Hepatocyte (in vitro differentiated cells): ENCODE measurements around the gene ENOPH1. TPM values are rescaled to one million over a fixed set of nuclear protein-coding genes. Genes with fewer than 3 reads are reported as not detected.
A peak's percentile ranks its signal among the peaks of the same experiment; 100 is the strongest.

Source experiments
- DNase-seq: peaks from one replicate; pipeline ENCODE4 v3.0.0-alpha.2; 2016; ENCODE audit warnings: low spot score
- H2AFZ ChIP-seq: fragments of 200-600 bp; sonication (generic); 2 replicates; pipeline ENCODE4 v1.6.0; 2016; ENCODE audit warnings: antibody characterized with exemption, mild to moderate bottlenecking
- H3K27ac ChIP-seq: fragments of 200-600 bp; sonication (generic); 2 replicates; pipeline ENCODE4 v1.5.1; 2016; ENCODE audit warnings: mild to moderate bottlenecking
- H3K27me3 ChIP-seq: fragments of 200-600 bp; sonication (generic); 2 replicates; pipeline ENCODE4 v1.6.1; 2016
- H3K36me3 ChIP-seq: fragments of 200-600 bp; sonication (generic); replicated peaks from 2 replicates; pipeline ENCODE4 v1.5.1; 2016; ENCODE audit warnings: low read depth; ENCODE audit not compliant: insufficient read depth
- H3K4me1 ChIP-seq: fragments of 200-600 bp; sonication (generic); 2 replicates; pipeline ENCODE4 v1.5.1; 2016; ENCODE audit warnings: mild to moderate bottlenecking, moderate library complexity; ENCODE audit not compliant: insufficient read depth
- H3K4me2 ChIP-seq: fragments of 200-600 bp; sonication (generic); 2 replicates; pipeline ENCODE4 v1.6.0; 2016
- H3K4me3 ChIP-seq: fragments of 200-600 bp; sonication (generic); 2 replicates; pipeline ENCODE4 v1.5.1; 2016; ENCODE audit warnings: mild to moderate bottlenecking
- H3K79me2 ChIP-seq: fragments of 200-600 bp; sonication (generic); 2 replicates; pipeline ENCODE4 v1.6.0; 2017; ENCODE audit warnings: mild to moderate bottlenecking
- H3K9me2 ChIP-seq: fragments of 200-600 bp; sonication (generic); replicated peaks from 2 replicates; pipeline ENCODE4 v1.6.0; 2017; ENCODE audit warnings: mild to moderate bottlenecking; ENCODE audit not compliant: insufficient read depth
- H3K9me3 ChIP-seq: fragments of 200-600 bp; sonication (generic); 2 replicates; pipeline ENCODE4 v1.5.1; 2016; ENCODE audit warnings: low read depth, mild to moderate bottlenecking
- H4K20me1 ChIP-seq: fragments of 200-600 bp; sonication (generic); 2 replicates; pipeline ENCODE4 v1.6.0; 2016; ENCODE audit warnings: mild to moderate bottlenecking; ENCODE audit not compliant: insufficient read depth, poor library complexity, severe bottlenecking
- EZH2 ChIP-seq: fragments of 200-600 bp; sonication (generic); IDR thresholded peaks from 2 replicates; pipeline ENCODE4 v1.6.1; 2016; ENCODE audit warnings: antibody characterized with exemption, mild to moderate bottlenecking, borderline replicate concordance
- EZH2phosphoT487 ChIP-seq: fragments of 200-600 bp; sonication (generic); IDR thresholded peaks from one replicate; pipeline ENCODE4 v1.6.1; 2018; ENCODE audit warnings: antibody characterized with exemption, mild to moderate bottlenecking, low read depth, moderate library complexity; ENCODE audit not compliant: unreplicated experiment, severe bottlenecking
- WGBS: methylation state at CpG from one replicate; pipeline ENCODE4 v1.1.6; 2016; ENCODE audit warnings: low lambda C conversion rate; ENCODE audit errors: missing lambda C conversion rate; 5-methylcytosine and 5-hydroxymethylcytosine counted together
- polyA plus RNA-seq: library from polyadenylated mRNA; unstranded; fragments of >200 nt; fragmentation: Nextera tagmentation; extraction: Ambion mirVana; gene quantifications from 2 replicates; pipeline ENCODE4 v1.2.1, GENCODE V29; 2016
- total RNA-seq: library from RNA; depleted of rRNA; stranded (reverse); fragments of >200 nt; gene quantifications from 2 replicates; pipeline ENCODE4 v1.2.3, GENCODE V29; 2014
- TF ChIP-seq, protein P1 (sequence below): fragments of 200-600 bp; sonication (generic); IDR thresholded peaks from 2 replicates; pipeline ENCODE4 v1.5.1; 2016; ENCODE audit warnings: antibody characterized with exemption, mild to moderate bottlenecking; ENCODE audit not compliant: poor library complexity

ENOPH1 gene
- total and polyA plus RNA-seq, 2 experiments from 2014 or later, result 35.9 to 59.6 TPM

DNA sequence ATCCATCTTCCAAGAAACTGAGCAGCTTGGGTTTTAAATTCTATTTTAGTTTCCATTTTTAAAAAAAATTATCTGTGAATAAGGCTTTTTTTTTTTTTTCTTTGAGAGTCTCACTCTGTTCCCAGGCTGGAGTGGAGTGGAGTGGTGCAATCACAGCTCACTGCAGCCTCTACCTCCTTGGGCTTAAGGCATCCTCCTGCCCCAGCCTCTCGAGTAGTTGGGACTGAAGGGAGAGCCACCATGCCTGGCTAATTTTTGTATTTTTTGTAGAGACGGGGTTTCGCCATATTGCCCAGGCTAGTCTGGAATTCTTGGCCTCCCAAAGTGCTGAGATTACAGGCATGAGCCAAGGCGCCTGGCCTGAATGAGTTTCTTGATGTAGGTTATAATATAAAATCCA lies 1.4 kb downstream of the ENOPH1 start:
- Histone ChIP-seq H3K79me2 (peaks cover 83% of the 10 kb centered on the region), H3K9me2 (no peaks in the 10 kb centered on the region), H4K20me1 (peaks cover 41% of the 10 kb centered on the region), H3K9me3 (no peaks in the 10 kb centered on the region), H3K27ac (peak overlapping the region; percentile 99), H3K36me3 (no peaks in the 10 kb centered on the region), H3K4me3 (no peak overlapping the region), H3K4me2 (peak overlapping the region; percentile 83), H2AFZ (no peak overlapping the region), H3K27me3 (no peaks in the 10 kb centered on the region), H3K4me1 (peaks cover 4% of the 10 kb centered on the region)
- no peak for DNase-seq
- WGBS, result 94% methylated on average over 4 of the region's 4 CpGs
- TF ChIP-seq EZH2phosphoT487 (no peak), EZH2 (no peak)
- TF ChIP-seq, protein P1, sequence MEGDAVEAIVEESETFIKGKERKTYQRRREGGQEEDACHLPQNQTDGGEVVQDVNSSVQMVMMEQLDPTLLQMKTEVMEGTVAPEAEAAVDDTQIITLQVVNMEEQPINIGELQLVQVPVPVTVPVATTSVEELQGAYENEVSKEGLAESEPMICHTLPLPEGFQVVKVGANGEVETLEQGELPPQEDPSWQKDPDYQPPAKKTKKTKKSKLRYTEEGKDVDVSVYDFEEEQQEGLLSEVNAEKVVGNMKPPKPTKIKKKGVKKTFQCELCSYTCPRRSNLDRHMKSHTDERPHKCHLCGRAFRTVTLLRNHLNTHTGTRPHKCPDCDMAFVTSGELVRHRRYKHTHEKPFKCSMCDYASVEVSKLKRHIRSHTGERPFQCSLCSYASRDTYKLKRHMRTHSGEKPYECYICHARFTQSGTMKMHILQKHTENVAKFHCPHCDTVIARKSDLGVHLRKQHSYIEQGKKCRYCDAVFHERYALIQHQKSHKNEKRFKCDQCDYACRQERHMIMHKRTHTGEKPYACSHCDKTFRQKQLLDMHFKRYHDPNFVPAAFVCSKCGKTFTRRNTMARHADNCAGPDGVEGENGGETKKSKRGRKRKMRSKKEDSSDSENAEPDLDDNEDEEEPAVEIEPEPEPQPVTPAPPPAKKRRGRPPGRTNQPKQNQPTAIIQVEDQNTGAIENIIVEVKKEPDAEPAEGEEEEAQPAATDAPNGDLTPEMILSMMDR, result no peak

DNA sequence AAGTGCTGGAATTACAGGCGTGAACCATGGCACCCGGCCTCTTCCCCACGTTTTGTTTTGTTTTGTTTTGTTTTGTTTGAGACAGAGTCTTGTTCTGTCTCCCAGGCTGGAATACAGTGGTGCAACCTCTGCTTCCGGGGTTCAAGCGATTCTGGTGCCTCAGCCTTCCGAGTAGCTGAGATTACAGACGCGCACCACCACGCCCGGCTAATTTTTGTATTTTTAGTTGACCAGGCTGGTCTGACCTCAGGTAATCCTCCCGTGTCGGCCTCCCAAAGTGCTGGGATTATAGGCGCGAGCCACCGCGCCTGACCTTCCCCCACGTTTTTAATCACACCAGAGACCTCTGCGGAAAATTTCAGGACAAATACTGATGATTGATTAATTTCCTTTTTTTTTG lies 2.2 kb downstream of the ENOPH1 start:
- Histone ChIP-seq H3K9me3 (no peaks in the 10 kb centered on the region), H3K9me2 (no peaks in the 10 kb centered on the region), H3K4me2 (no peak overlapping the region), H3K27ac (no peak overlapping the region), H3K36me3 (no peaks in the 10 kb centered on the region), H3K4me1 (no peaks in the 10 kb centered on the region), H2AFZ (no peak overlapping the region), H3K79me2 (peaks cover 83% of the 10 kb centered on the region), H4K20me1 (peaks cover 33% of the 10 kb centered on the region), H3K27me3 (no peaks in the 10 kb centered on the region), H3K4me3 (no peak overlapping the region)
- no peak for DNase-seq
- TF ChIP-seq EZH2phosphoT487, result no peak
- TF ChIP-seq, protein P1, result no peak
- TF ChIP-seq EZH2, result no peak
- WGBS, result 91% methylated on average over 18 of the region's 18 CpGs

DNA sequence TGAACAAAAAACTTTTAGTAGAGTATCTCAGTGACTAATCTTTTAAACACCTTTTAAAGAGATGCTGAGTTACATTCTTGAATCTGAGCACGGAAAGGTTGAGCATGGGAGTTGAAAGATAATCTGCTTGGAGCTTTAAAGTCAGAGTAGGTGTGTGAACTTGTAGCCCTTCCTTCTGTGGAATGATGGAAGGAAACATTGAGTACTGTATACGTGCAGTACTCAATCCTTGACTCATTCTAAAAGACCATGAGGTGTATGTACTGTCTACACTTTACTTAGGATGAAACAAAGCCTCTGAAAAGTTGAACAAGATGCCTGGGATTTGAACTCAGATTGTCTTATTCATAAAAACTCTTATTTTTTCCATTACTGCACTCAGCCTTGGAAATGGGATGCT lies 3.4 kb downstream of the ENOPH1 start:
- Histone ChIP-seq H3K9me3 (no peaks in the 10 kb centered on the region), H3K4me1 (no peaks in the 10 kb centered on the region), H3K4me2 (no peak overlapping the region), H3K27me3 (no peaks in the 10 kb centered on the region), H2AFZ (no peak overlapping the region), H3K4me3 (no peak overlapping the region), H3K79me2 (peaks cover 83% of the 10 kb centered on the region), H3K36me3 (no peaks in the 10 kb centered on the region), H3K9me2 (no peaks in the 10 kb centered on the region), H4K20me1 (peaks cover 21% of the 10 kb centered on the region), H3K27ac (no peak overlapping the region)
- 83% methylated on average over 2 of the region's 2 CpGs for WGBS
- TF ChIP-seq EZH2phosphoT487 (no peak), EZH2 (no peak)
- TF ChIP-seq, protein P1, result no peak
- no peak for DNase-seq

- H4K20me1 ChIP-seq, result peaks cover 19% of the 10 kb centered on the region
- no peak overlapping the region for H3K4me3 ChIP-seq
- no peaks in the 10 kb centered on the region for H3K9me2 ChIP-seq
- TF ChIP-seq EZH2phosphoT487, result no peak
- TF ChIP-seq, protein P1, result no peak
- TF ChIP-seq EZH2, result no peak
- H3K36me3 ChIP-seq, result no peaks in the 10 kb centered on the region
- H3K27me3 ChIP-seq, result no peaks in the 10 kb centered on the region
- H3K9me3 ChIP-seq, result no peaks in the 10 kb centered on the region
- H3K27ac ChIP-seq, result no peak overlapping the region
- 85% methylated on average over 7 of the region's 7 CpGs for WGBS
- DNase-seq, result no peak
- H3K79me2 ChIP-seq, result peaks cover 90% of the 10 kb centered on the region
- no peaks in the 10 kb centered on the region for H3K4me1 ChIP-seq
- no peak overlapping the region for H2AFZ ChIP-seq
- no peak overlapping the region for H3K4me2 ChIP-seq
These were observed 4.6 kb downstream of the ENOPH1 start for GRCh38 chr4:82434949-82435348.
